GM12878 (cell line): Measurements from ENCODE around the gene STK11.

Source experiments
- CTCF ChIP-seq, 3 experiments: IDR thresholded peaks in 2 of 3; conservative IDR thresholded peaks in 1 of 3; 2 replicates each; pipeline ENCODE4 v1.5.1; 2011; ENCODE audit warnings: low read depth in 3 of 3, low read length in 3 of 3, mild to moderate bottlenecking in 3 of 3, control low read depth in 2 of 3, moderate library complexity in 2 of 3, inconsistent platforms in 1 of 3, mixed read lengths in 1 of 3; ENCODE audit not compliant: control insufficient read depth in 2 of 3, insufficient read depth in 1 of 3; ENCODE audit errors: extremely low read depth in 1 of 3
- EP300 ChIP-seq, 2 experiments: fragments of 150-350 bp in 1 of 2; IDR thresholded peaks; 2 replicates each; pipeline ENCODE4 v1.6.1; 2011 to 2012; ENCODE audit warnings: low read depth in 2 of 2, low read length in 2 of 2, borderline replicate concordance in 1 of 2, improper control_type of control experiment in 1 of 2, inconsistent platforms in 1 of 2; ENCODE audit not compliant: control insufficient read depth in 1 of 2
- REST ChIP-seq: IDR thresholded peaks from 2 replicates; pipeline ENCODE4 v1.6.1; 2012; ENCODE audit warnings: mild to moderate bottlenecking, low read depth, low read length

- no peak for TF ChIP-seq EP300 (IDR thresholded peaks at IDR 0.05; ENCODE audit: borderline replicate concordance in 1 of 2, control insufficient read depth in 1 of 2, low read depth in 2 of 2, low read length in 2 of 2)
- TF ChIP-seq CTCF (IDR thresholded peaks at IDR 0.05 in 2 of 3, conservative IDR thresholded peaks at IDR 0.05 in 1 of 3; ENCODE audit: control insufficient read depth in 2 of 3, extremely low read depth in 1 of 3, insufficient read depth in 1 of 3, low read depth in 3 of 3, low read length in 3 of 3) = no peak
- TF ChIP-seq REST = no peak
These were observed 52.5 kb downstream of the STK11 start for GRCh38 chr19:1258163-1258492.
